Neural progenitor cell (in vitro differentiated cells): ENCODE measurements around the gene ALDOA. TPM values are rescaled to one million over a fixed set of nuclear protein-coding genes. Genes with fewer than 3 reads are reported as not detected.

Experiments used
- DNase-seq: peaks from one replicate; pipeline ENCODE4 v3.0.0-alpha.2; 2016; ENCODE audit warnings: low spot score
- H2AFZ ChIP-seq: fragments of 200-600 bp; sonication (generic); replicated peaks from 2 replicates; pipeline ENCODE4 v1.6.1; 2016; ENCODE audit warnings: antibody characterized with exemption
- H3F3A ChIP-seq: fragments of 200-600 bp; sonication (generic); 2 replicates; pipeline ENCODE4 v1.6.1; 2016; ENCODE audit warnings: antibody characterized with exemption, low read depth
- H3K27ac ChIP-seq: fragments of 200-600 bp; sonication (generic); 2 replicates; pipeline ENCODE4 v1.5.1; 2016; ENCODE audit warnings: mild to moderate bottlenecking
- H3K27me3 ChIP-seq: fragments of 200-600 bp; sonication (generic); 2 replicates; pipeline ENCODE4 v1.6.1; 2016; ENCODE audit warnings: mild to moderate bottlenecking, moderate library complexity
- H3K36me3 ChIP-seq: fragments of 200-600 bp; sonication (generic); 2 replicates; pipeline ENCODE4 v1.5.1; 2016
- H3K4me1 ChIP-seq: fragments of 200-600 bp; sonication (generic); 2 replicates; pipeline ENCODE4 v1.6.1; 2016; ENCODE audit warnings: mixed run types
- H3K4me2 ChIP-seq: fragments of 200-600 bp; sonication (generic); 2 replicates; pipeline ENCODE4 v1.6.1; 2016
- H3K4me3 ChIP-seq: fragments of 200-600 bp; sonication (generic); 2 replicates; pipeline ENCODE4 v1.5.1; 2016
- H3K79me2 ChIP-seq: fragments of 200-600 bp; sonication (generic); 2 replicates; pipeline ENCODE4 v1.6.1; 2016; ENCODE audit warnings: low read depth
- H3K9ac ChIP-seq: fragments of 200-600 bp; sonication (generic); 2 replicates; pipeline ENCODE4 v1.6.1; 2016
- H3K9me3 ChIP-seq: fragments of 200-600 bp; sonication (generic); 2 replicates; pipeline ENCODE4 v1.5.1; 2016; ENCODE audit warnings: low read depth
- H4K20me1 ChIP-seq: fragments of 200-600 bp; sonication (generic); 2 replicates; pipeline ENCODE4 v1.6.1; 2016; ENCODE audit warnings: low read depth
- H3K27ac Mint-ChIP-seq: 3 replicates; pipeline ENCODE4 v1.8.0; 2021; ENCODE audit warnings: mixed read lengths
- H3K27me3 Mint-ChIP-seq: 2 replicates; pipeline ENCODE4 v1.8.0; 2022; ENCODE audit warnings: low read depth, mild to moderate bottlenecking, inconsistent platforms, moderate library complexity, mixed read lengths; ENCODE audit not compliant: insufficient read depth
- H3K36me3 Mint-ChIP-seq: 3 replicates; pipeline ENCODE4 v1.8.0; 2021; ENCODE audit warnings: mixed read lengths
- H3K4me1 Mint-ChIP-seq: 3 replicates; pipeline ENCODE4 v1.8.0; 2021; ENCODE audit warnings: mixed read lengths
- H3K4me3 Mint-ChIP-seq: 3 replicates; pipeline ENCODE4 v1.8.0; 2021; ENCODE audit warnings: mild to moderate bottlenecking, moderate library complexity, mixed read lengths
- H3K9me3 Mint-ChIP-seq: 3 replicates; pipeline ENCODE4 v1.8.0; 2020; ENCODE audit warnings: mixed read lengths
- EZH2 ChIP-seq: fragments of 200-600 bp; sonication (generic); IDR thresholded peaks from 2 replicates; pipeline ENCODE4 v1.6.1; 2017; ENCODE audit warnings: antibody characterized with exemption, mild to moderate bottlenecking, moderate library complexity
- EZH2phosphoT487 ChIP-seq: fragments of 200-600 bp; sonication (generic); IDR thresholded peaks from 2 replicates; pipeline ENCODE4 v1.6.1; 2017; ENCODE audit warnings: antibody characterized with exemption
- total RNA-seq: library from RNA; depleted of rRNA; stranded (reverse); fragments of >200 nt; gene quantifications from 2 replicates; pipeline ENCODE4 v1.2.3, GENCODE V29; 2015; ENCODE audit warnings: low replicate concordance
- TF ChIP-seq, protein P1 (sequence below): fragments of 200-600 bp; sonication (generic); IDR thresholded peaks from 2 replicates; pipeline ENCODE4 v1.5.1; 2017; ENCODE audit warnings: antibody characterized with exemption, mild to moderate bottlenecking

The ALDOA gene
- total RNA-seq, 1 donor from 2014 or later, result 469 TPM

DNA sequence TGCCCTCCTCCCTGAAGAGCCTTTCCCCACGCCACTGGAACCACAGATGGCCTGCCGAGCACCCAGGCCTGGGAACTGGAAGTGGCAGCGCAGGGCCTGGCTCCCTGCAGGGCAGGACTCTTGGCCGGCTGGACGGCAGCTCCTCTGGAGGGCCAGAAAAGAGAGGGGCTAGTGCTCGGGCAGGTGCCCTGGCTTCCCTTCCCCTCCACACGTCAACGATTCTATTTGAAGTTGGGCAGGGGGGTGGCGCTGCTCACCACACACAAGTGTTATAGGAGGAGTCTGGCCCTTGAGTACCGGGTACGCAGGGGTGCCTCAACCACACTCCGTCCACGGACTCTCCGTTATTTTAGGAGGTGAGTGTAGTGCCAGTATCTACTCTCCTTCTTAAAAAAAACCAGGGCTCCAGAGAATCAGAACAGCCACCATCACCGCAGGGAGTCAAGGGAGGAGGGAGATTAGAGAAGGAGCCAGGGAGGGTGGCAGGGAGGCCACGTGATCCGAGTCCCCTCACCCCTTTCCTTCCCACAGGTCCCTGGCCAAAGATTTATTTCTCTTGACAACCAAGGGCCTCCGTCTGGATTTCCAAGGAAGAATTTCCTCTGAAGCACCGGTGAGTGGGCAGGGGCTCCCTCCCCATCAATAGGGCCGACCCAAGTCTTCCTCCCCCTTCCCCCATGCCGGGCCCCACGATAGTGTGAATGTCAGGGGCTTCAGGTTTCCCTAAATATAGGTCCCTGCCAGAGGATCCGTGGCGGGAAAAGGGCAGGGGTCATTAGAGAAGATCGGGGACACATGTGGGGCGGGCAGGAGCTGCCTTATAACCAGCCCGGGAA, 1.4 kb upstream of the ALDOA start:
- peak; percentile 64 for DNase-seq
- Histone ChIP-seq H3K27ac (peak overlapping the region; percentile 90), H3K36me3 (peaks cover 10% of the 10 kb centered on the region), H3K9ac (peak overlapping the region; percentile 39), H3K4me2 (peak overlapping the region; percentile 86), H3K79me2 (peaks cover 53% of the 10 kb centered on the region), H3K4me3 (peak overlapping the region; percentile 92), H3K9me3 (no peaks in the 10 kb centered on the region), H3K4me1 (peaks cover 34% of the 10 kb centered on the region), H3K27me3 (no peaks in the 10 kb centered on the region), H4K20me1 (peaks cover 35% of the 10 kb centered on the region), H2AFZ (no peak overlapping the region), H3F3A (peaks cover 40% of the 10 kb centered on the region)
- TF ChIP-seq, protein P1, sequence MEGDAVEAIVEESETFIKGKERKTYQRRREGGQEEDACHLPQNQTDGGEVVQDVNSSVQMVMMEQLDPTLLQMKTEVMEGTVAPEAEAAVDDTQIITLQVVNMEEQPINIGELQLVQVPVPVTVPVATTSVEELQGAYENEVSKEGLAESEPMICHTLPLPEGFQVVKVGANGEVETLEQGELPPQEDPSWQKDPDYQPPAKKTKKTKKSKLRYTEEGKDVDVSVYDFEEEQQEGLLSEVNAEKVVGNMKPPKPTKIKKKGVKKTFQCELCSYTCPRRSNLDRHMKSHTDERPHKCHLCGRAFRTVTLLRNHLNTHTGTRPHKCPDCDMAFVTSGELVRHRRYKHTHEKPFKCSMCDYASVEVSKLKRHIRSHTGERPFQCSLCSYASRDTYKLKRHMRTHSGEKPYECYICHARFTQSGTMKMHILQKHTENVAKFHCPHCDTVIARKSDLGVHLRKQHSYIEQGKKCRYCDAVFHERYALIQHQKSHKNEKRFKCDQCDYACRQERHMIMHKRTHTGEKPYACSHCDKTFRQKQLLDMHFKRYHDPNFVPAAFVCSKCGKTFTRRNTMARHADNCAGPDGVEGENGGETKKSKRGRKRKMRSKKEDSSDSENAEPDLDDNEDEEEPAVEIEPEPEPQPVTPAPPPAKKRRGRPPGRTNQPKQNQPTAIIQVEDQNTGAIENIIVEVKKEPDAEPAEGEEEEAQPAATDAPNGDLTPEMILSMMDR, result peak; percentile 26
- no peak for TF ChIP-seq EZH2phosphoT487
- no peak for TF ChIP-seq EZH2
- Mint-ChIP-seq H3K4me1 (peaks cover 45% of the 10 kb centered on the region), H3K4me3 (peak overlapping the region; percentile 96), H3K27ac (peak overlapping the region; percentile 95), H3K36me3 (peaks cover 23% of the 10 kb centered on the region), H3K27me3 (peaks cover 4% of the 10 kb centered on the region), H3K9me3 (no peaks in the 10 kb centered on the region)

DNA sequence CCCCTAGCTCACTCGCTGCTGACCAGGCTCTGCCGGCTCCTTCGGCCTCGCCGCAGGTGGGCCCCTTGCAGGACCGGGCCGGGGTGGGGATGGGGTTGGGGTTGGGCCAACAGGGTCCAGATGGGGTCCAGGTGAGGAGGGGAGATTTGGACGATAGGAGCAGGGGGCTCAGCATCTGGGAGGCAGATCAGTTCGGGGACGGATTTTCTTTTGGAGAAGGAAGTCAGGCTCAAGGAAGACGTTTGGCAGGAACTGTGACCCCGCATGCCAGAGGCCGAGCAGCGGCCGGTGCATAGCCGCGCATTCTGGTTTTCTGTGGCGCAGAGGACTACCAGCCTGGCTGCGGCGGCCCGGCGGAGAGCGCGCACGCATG, 845 bp upstream of the ALDOA start:
- H3K27ac Mint-ChIP-seq, result peak overlapping the region; percentile 50
- no peak overlapping the region for H2AFZ ChIP-seq

DNA sequence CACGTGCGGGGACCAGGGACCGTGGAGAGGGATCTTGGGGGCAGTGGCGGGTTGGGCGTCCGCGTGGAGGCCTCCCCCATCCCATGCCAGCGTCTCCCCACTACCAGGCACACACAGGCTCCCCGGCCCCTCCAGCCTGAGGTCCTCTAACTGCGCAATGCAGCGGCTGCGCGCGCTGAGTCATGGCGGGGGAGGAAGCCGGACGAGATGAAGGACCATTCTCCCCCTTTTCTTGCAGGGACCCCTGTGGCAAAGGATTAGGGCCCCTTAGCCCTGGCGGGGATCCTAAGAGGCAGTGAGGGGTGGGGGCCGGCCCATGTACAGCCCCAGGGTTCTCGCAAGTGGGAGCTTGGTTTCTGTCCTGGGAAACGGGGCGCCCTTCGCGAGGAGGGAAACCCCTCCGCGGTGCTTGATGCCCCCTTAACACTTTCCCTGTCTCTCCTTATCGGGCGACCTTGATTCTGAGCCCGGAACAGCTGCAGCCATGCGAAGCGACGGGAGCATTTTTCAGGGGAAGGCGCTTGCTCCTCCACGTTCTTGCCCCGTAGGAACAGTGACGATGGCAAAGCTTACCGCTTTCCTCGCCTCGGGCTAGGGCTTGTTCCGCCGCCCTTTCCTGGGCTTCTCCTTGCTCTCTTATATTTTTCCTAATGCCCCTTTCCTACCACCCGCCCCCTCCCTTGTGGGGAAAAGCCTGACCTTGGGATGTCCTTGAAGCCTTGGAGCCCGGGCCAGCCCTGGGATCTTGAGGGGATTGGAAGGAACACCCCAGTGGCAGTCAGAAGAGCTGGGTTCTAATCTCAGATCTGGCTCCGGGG, 592 bp downstream of the ALDOA start:
- H3K27ac ChIP-seq, result no peak overlapping the region
- peaks cover 44% of the 10 kb centered on the region for H3K4me1 Mint-ChIP-seq
- peak overlapping the region; percentile 64 for H3K9ac ChIP-seq
- H3K9me3 Mint-ChIP-seq, result no peaks in the 10 kb centered on the region
- no peak overlapping the region for H2AFZ ChIP-seq
- peaks cover 48% of the 10 kb centered on the region for H4K20me1 ChIP-seq
- H3K27me3 Mint-ChIP-seq, result peaks cover 4% of the 10 kb centered on the region
- H3K27me3 ChIP-seq, result no peaks in the 10 kb centered on the region
- H3K4me3 ChIP-seq, result peak overlapping the region; percentile 92
- peaks cover 29% of the 10 kb centered on the region for H3K36me3 Mint-ChIP-seq
- peak overlapping the region; percentile 86 for H3K4me2 ChIP-seq
- peak; percentile 58 for DNase-seq
- H3K4me3 Mint-ChIP-seq, result peak overlapping the region; percentile 96
- no peaks in the 10 kb centered on the region for H3K9me3 ChIP-seq
- H3K79me2 ChIP-seq, result peaks cover 65% of the 10 kb centered on the region
- H3K27ac Mint-ChIP-seq, result peak overlapping the region; percentile 72
- no peak for TF ChIP-seq EZH2phosphoT487
- TF ChIP-seq, protein P1, result no peak
- TF ChIP-seq EZH2, result no peak
- H3K4me1 ChIP-seq, result peaks cover 28% of the 10 kb centered on the region
- peaks cover 56% of the 10 kb centered on the region for H3F3A ChIP-seq
- H3K36me3 ChIP-seq, result peaks cover 13% of the 10 kb centered on the region

More for the DNA sequence above, 845 bp upstream of the ALDOA start:
- Histone ChIP-seq H3K4me3 (peak overlapping the region; percentile 92), H4K20me1 (peaks cover 41% of the 10 kb centered on the region), H3K9me3 (no peaks in the 10 kb centered on the region), H3K9ac (peak overlapping the region; percentile 39), H3F3A (peaks cover 46% of the 10 kb centered on the region), H3K36me3 (peaks cover 12% of the 10 kb centered on the region), H3K4me2 (peak overlapping the region; percentile 86), H3K27ac (peak overlapping the region; percentile 90), H3K79me2 (peaks cover 59% of the 10 kb centered on the region), H3K4me1 (peaks cover 34% of the 10 kb centered on the region), H3K27me3 (no peaks in the 10 kb centered on the region)
- Mint-ChIP-seq H3K4me1 (peaks cover 49% of the 10 kb centered on the region), H3K36me3 (peaks cover 27% of the 10 kb centered on the region), H3K27me3 (peaks cover 4% of the 10 kb centered on the region), H3K4me3 (peak overlapping the region; percentile 96), H3K9me3 (no peaks in the 10 kb centered on the region)
- DNase-seq, result no peak
- no peak for TF ChIP-seq EZH2
- TF ChIP-seq EZH2phosphoT487, result no peak
- TF ChIP-seq, protein P1, result no peak
